K562 (cell line): ENCODE results near the gene NANOG.
"Not testable (repeated sequence)": the region's sequence is repeated elsewhere in the genome, so short reads cannot be mapped to it uniquely, and the experiment has no call there.

ENCODE experiments used
- CHD1 ChIP-seq: fragments of 200-600 bp; sonication (generic); IDR thresholded peaks from one replicate; pipeline ENCODE4 v1.6.1; 2012; ENCODE audit warnings: mild to moderate bottlenecking, moderate library complexity, low read length, inconsistent platforms
- ESRRB ChIP-seq: fragments of 250-450 bp; sonication (Bioruptor Pico); IDR thresholded peaks from 2 replicates; pipeline ENCODE4 v1.5.0; 2020; ENCODE audit warnings: mild to moderate bottlenecking, moderate library complexity, borderline replicate concordance
- HOXB6 ChIP-seq: fragments of 250-450 bp; sonication (Bioruptor Pico); IDR thresholded peaks from 2 replicates; pipeline ENCODE4 v1.5.1; 2022; ENCODE audit warnings: mild to moderate bottlenecking, borderline replicate concordance
- MED1 ChIP-seq: sonication (generic); formaldehyde crosslinking; IDR thresholded peaks from 2 replicates; pipeline ENCODE4 v1.8.1; 2023; ENCODE audit warnings: missing genetic modification reagents, borderline replicate concordance
- POLR2A ChIP-seq: fragments of 450-650 bp; conservative IDR thresholded peaks from 2 replicates; pipeline ENCODE4 v1.6.1; 2016
- POLR2AphosphoS5 ChIP-seq: IDR thresholded peaks from 2 replicates; pipeline ENCODE4 v1.6.1; 2011; ENCODE audit warnings: mild to moderate bottlenecking, low read depth, low read length, moderate library complexity; ENCODE audit not compliant: control insufficient read depth, insufficient read depth
- RAD21 ChIP-seq, 2 experiments: fragments of 250-450 bp in 1 of 2; fragments of 450-650 bp in 1 of 2; sonication (Bioruptor Pico) in 1 of 2; formaldehyde crosslinking in 1 of 2; IDR thresholded peaks in 1 of 2; conservative IDR thresholded peaks in 1 of 2; 2 replicates each; pipeline versions ENCODE4 v1.4.0 to v1.8.0; 2020 to 2022; ENCODE audit warnings: mild to moderate bottlenecking in 2 of 2, moderate library complexity in 1 of 2
- ZSCAN29 ChIP-seq: fragments of 450-650 bp; IDR thresholded peaks from 2 replicates; pipeline ENCODE4 v1.6.1; 2017

DNA sequence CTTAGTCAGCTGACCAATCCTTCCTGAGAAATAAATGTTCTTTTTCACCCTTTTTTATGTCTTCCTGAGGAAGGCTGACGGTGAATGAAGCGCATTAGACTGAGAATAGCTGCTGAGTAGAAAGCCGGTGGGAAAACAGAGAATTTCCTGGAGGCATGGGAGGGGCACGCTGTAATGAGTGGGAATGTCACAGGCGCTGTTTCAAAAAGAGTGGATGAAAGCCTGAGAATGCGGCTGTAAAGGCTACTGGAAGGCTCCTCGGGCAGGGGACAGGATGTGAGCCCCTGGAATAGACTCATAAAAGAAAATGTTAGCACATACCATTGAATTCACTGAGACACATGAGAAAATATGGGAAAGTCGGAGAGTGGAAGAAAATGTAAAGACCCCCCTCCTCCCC is 53.9 kb downstream of the NANOG start:
- not testable (repeated sequence) for TF ChIP-seq ESRRB (CRISPR knock-in tag); ZSCAN29; RAD21 (CRISPR knock-in tag; conservative IDR thresholded peaks at IDR 0.05 in 1 of 2, IDR thresholded peaks at IDR 0.05 in 1 of 2); MED1 (CRISPR knock-in tag); HOXB6 (CRISPR knock-in tag); POLR2A; POLR2AphosphoS5; CHD1
